K562 (cell line): ENCODE measurements around the gene PLD1. TPM values are rescaled to one million over a fixed set of nuclear protein-coding genes. Genes with fewer than 3 reads are reported as not detected.
"Not testable (repeated sequence)": the region's sequence is repeated elsewhere in the genome, so short reads cannot be mapped to it uniquely, and the experiment has no call there.

Experiments
- ATAC-seq: fragments of 200-7000 bp; cut with Tn5 transposase; 3 replicates; pipeline ENCODE4 v1.9.1; 2020; ENCODE audit warnings: moderate library complexity
- BruUV-seq: library from RNA; stranded (reverse); fragments of 400-500 nt; replicated peaks from 2 replicates; lab custom pipeline; 2021; lab: Mats Ljungman, UMichigan
- CTCF ChIA-PET: fragments of 300-600 bp; formaldehyde crosslinking; extraction: SDS; loops from one replicate; lab custom pipeline; 2021; ENCODE audit warnings: low intra/inter-chr PET ratio; lab: Yijun Ruan, JAX
- POLR2A ChIA-PET: fragments of 300-600, 350-650 bp; sonication (Branson Sonifier 250); formaldehyde crosslinking; extraction: SDS; loops from one replicate; lab custom pipeline; 2021; ENCODE audit warnings: antibody characterized with exemption, inconsistent platforms; lab: Yijun Ruan, JAX
- DNase-seq, 4 experiments: peaks; one replicate each; pipeline versions ENCODE4 v3.0.0 to v3.0.0-alpha.2; 2011 to 2018; ENCODE audit warnings: low spot score in 3 of 4, mixed read lengths in 3 of 4; ENCODE audit errors: extremely low read depth in 1 of 4
- FAIRE-seq: peaks from 2 replicates; lab custom pipeline; 2011; peaks lifted over from hg19 to GRCh38; lab: Jason Lieb, UNC
- H2AFZ ChIP-seq: 2 replicates; pipeline ENCODE4 v1.6.0; 2011; ENCODE audit warnings: low read depth, low read length, control low read depth, inconsistent platforms
- H3K27ac ChIP-seq: fragments of 200-600 bp; 3 replicates; pipeline ENCODE4 v1.8.0; 2011; ENCODE audit warnings: low read depth, mild to moderate bottlenecking, control low read depth, inconsistent platforms, low read length, moderate library complexity, mixed read lengths; ENCODE audit errors: extremely low read depth
- H3K27me3 ChIP-seq, 2 experiments: fragments of 300-600 bp in 1 of 2; 2 replicates in 1 of 2; 3 replicates in 1 of 2; pipeline versions ENCODE4 v1.6.0 to v1.8.0; 2011; ENCODE audit warnings: inconsistent platforms in 2 of 2, low read length in 2 of 2, mild to moderate bottlenecking in 1 of 2, mixed read lengths in 1 of 2, moderate library complexity in 1 of 2; ENCODE audit not compliant: control insufficient read depth in 2 of 2, insufficient read depth in 2 of 2
- H3K36me3 ChIP-seq: fragments of 300-600 bp; 3 replicates; pipeline ENCODE4 v1.8.0; 2011; ENCODE audit warnings: mild to moderate bottlenecking, low read length, inconsistent platforms; ENCODE audit not compliant: control insufficient read depth, insufficient read depth
- H3K4me1 ChIP-seq, 2 experiments: fragments of 200-600 bp in 1 of 2; replicated peaks in 1 of 2; 2 replicates in 1 of 2; 3 replicates in 1 of 2; pipeline versions ENCODE4 v1.5.1 to v1.8.0; 2011; ENCODE audit warnings: inconsistent platforms in 2 of 2, low read length in 2 of 2, mild to moderate bottlenecking in 1 of 2, mixed read lengths in 1 of 2, moderate library complexity in 1 of 2; ENCODE audit not compliant: control insufficient read depth in 2 of 2, insufficient read depth in 2 of 2
- H3K4me2 ChIP-seq: 2 replicates; pipeline ENCODE4 v1.6.1; 2011; ENCODE audit warnings: low read length, control low read depth, inconsistent platforms, mixed read lengths; ENCODE audit not compliant: insufficient read depth
- H3K4me3 ChIP-seq: fragments of 200-600 bp; sonication (generic), shearing (Covaris generic); 2 replicates; pipeline ENCODE4 v1.5.1; 2016; ENCODE audit warnings: control low read depth, inconsistent platforms
- H3K79me2 ChIP-seq: fragments of 200-600 bp; 3 replicates; pipeline ENCODE4 v1.8.0; 2011; ENCODE audit warnings: low read length, inconsistent platforms; ENCODE audit not compliant: control insufficient read depth, insufficient read depth
- H3K9ac ChIP-seq, 2 experiments: 2 replicates each; pipeline versions ENCODE4 v1.6.0 to v1.6.1; 2011; ENCODE audit warnings: low read depth in 2 of 2, low read length in 2 of 2, control low read depth in 1 of 2, inconsistent platforms in 1 of 2, mild to moderate bottlenecking in 1 of 2, mixed read lengths in 1 of 2; ENCODE audit not compliant: insufficient read depth in 1 of 2
- H3K9me1 ChIP-seq: one replicate; pipeline ENCODE4 v1.6.0; 2011; ENCODE audit warnings: inconsistent platforms, mild to moderate bottlenecking, low read length, moderate library complexity; ENCODE audit not compliant: control insufficient read depth, insufficient read depth
- H3K9me3 ChIP-seq: replicated peaks from 2 replicates; pipeline ENCODE4 v1.5.1; 2011; ENCODE audit warnings: low read depth, low read length, inconsistent platforms; ENCODE audit not compliant: control insufficient read depth, insufficient read depth
- H4K20me1 ChIP-seq: replicated peaks from 2 replicates; pipeline ENCODE4 v1.6.1; 2011; ENCODE audit warnings: low read length, inconsistent platforms, mixed read lengths; ENCODE audit not compliant: control insufficient read depth, insufficient read depth
- CEBPB ChIP-seq: fragments of 450-650 bp; IDR thresholded peaks from 2 replicates; pipeline ENCODE4 v1.6.1; 2016; ENCODE audit warnings: missing genetic modification characterization, missing compliant biosample characterization
- CEBPG ChIP-seq, 3 experiments: fragments of 200-800 bp in 1 of 3; sonication (Bioruptor generic) in 1 of 3; sonication (generic) in 1 of 3; formaldehyde crosslinking in 1 of 3; IDR thresholded peaks in 2 of 3; conservative IDR thresholded peaks in 1 of 3; 2 replicates each; pipeline versions ENCODE4 v1.6.1 to v1.8.0; 2016 to 2022; ENCODE audit warnings: missing compliant biosample characterization in 2 of 3, missing genetic modification characterization in 2 of 3, mild to moderate bottlenecking in 1 of 3, missing genetic modification reagents in 1 of 3
- ZBTB2 ChIP-seq: fragments of 450-650 bp; IDR thresholded peaks from 2 replicates; pipeline ENCODE4 v1.6.1; 2016; ENCODE audit warnings: antibody characterized with exemption
- ZBTB33 ChIP-seq: sonication (generic); formaldehyde crosslinking; IDR thresholded peaks from 2 replicates; pipeline ENCODE4 v1.8.1; 2023; ENCODE audit warnings: mild to moderate bottlenecking, missing genetic modification reagents
- WGBS: fragments of 100-300 bp; shearing (Covaris generic); methylation state at CpG from one replicate; pipeline ENCODE4 v1.1.6; 2016; ENCODE audit warnings: low coverage, mixed read lengths; ENCODE audit not compliant: insufficient coverage; ENCODE audit errors: missing lambda C conversion rate; 5-methylcytosine and 5-hydroxymethylcytosine counted together
- in situ Hi-C: fragments of 300-500 bp; cut with MboI; formaldehyde crosslinking; loops from 4 replicates; pipeline ENCODE4 v1.15.0; 2018; ENCODE audit warnings: inconsistent platforms, mixed read lengths
- intact Hi-C: fragments of 100-400 bp; cut with micrococcal nuclease; formaldehyde crosslinking; loops from 2 replicates; pipeline ENCODE4 v1.14.2; 2022
- polyA plus RNA-seq, 8 experiments: library from polyadenylated mRNA; depleted of rRNA in 4 of 8; stranded (reverse) in 5 of 8; unstranded in 3 of 8; fragments of >200 nt; fragmentation: Nextera tagmentation in 2 of 8; fragmentation: Illumina TruSeq in 1 of 8; extraction: Ambion mirVana in 2 of 8; extraction: Trizol in 1 of 8; gene quantifications; 2 replicates each; pipeline versions ENCODE4 v1.2.1 to v1.2.3, GENCODE V29; 2011 to 2014; ENCODE audit warnings: inconsistent platforms in 1 of 8, missing spikeins in 1 of 8
- total RNA-seq, 7 experiments: library from RNA; depleted of rRNA in 6 of 7; stranded (reverse); fragments of >200 nt in 6 of 7; fragmentation: Illumina TruSeq in 2 of 7; extraction: Trizol in 2 of 7; gene quantifications; 2 replicates each; pipeline versions ENCODE4 v1.2.1 to v1.2.3, GENCODE V29; 2011 to 2021; ENCODE audit warnings: low replicate concordance in 1 of 7

PLD1 gene
- total and polyA plus RNA-seq, 9 of the 15 experiments (the other 6 are each of a cell fraction or from before 2014, with no cell fraction given): 8.4 to 26.1 (median 18.6) TPM

GRCh38 chr3:171692551-171692950 lies 117.7 kb downstream of the PLD1 start:
- DNase-seq, H3K36me3 ChIP-seq, H3K9ac ChIP-seq, H3K9me3 ChIP-seq, H4K20me1 ChIP-seq, intact Hi-C loops, BruUV-seq, POLR2A ChIA-PET, H3K4me1 ChIP-seq, ATAC-seq, FAIRE-seq, H3K79me2 ChIP-seq, H3K4me3 ChIP-seq, H3K27ac ChIP-seq, H2AFZ ChIP-seq, H3K9me1 ChIP-seq, in situ Hi-C loops, H3K27me3 ChIP-seq, H3K4me2 ChIP-seq, CTCF ChIA-PET: not testable (repeated sequence)
- 95% methylated on average over 9 of the region's 9 CpGs for WGBS

- peaks cover 4% of the 10 kb centered on the region; the same call in 1 of the 3 replicates for H3K36me3 ChIP-seq
- 100% methylated on average over 1 of the region's 1 CpG for WGBS
- in situ Hi-C loops: no loop called here
- no peak overlapping the region for H3K4me3 ChIP-seq
- intact Hi-C loops: no loop called here
- no peak overlapping the region for H2AFZ ChIP-seq
- no peaks in the 10 kb centered on the region for H3K9me1 ChIP-seq
- ChIA-PET CTCF (no interaction called here), POLR2A (no interaction called here)
- no peaks in the 10 kb centered on the region for H4K20me1 ChIP-seq
- H3K4me2 ChIP-seq: no peak overlapping the region
- no peaks in the 10 kb centered on the region for H3K9me3 ChIP-seq
- FAIRE-seq (no peak), DNase-seq (no peak), ATAC-seq (no peak)
- peak; percentile 61; the same call in 1 of the 2 replicates for TF ChIP-seq CEBPB (tag)
- TF ChIP-seq ZBTB33 (CRISPR knock-in tag): no peak
- TF ChIP-seq ZBTB2: no peak
- no peak for TF ChIP-seq CEBPG (CRISPR knock-in tag; IDR thresholded peaks at IDR 0.05)
- peak in 1 of 2 experiments; percentile 73; a peak in 2 of 4 replicates for TF ChIP-seq CEBPG (tag; conservative IDR thresholded peaks at IDR 0.05 in 1 of 2, IDR thresholded peaks at IDR 0.05 in 1 of 2)
- no peak overlapping the region for H3K27ac ChIP-seq
- no peaks in the 10 kb centered on the region for H3K27me3 ChIP-seq
- H3K4me1 ChIP-seq: no peaks in the 10 kb centered on the region
- no peak overlapping the region for H3K9ac ChIP-seq
- no TSS peak for BruUV-seq
- no peaks in the 10 kb centered on the region for H3K79me2 ChIP-seq
Observed at GRCh38 chr3:171691485-171691884, 118.8 kb downstream of the PLD1 start.
